ENCODE results near the gene YKT6. TPM values are rescaled to one million over a fixed set of nuclear protein-coding genes. Genes with fewer than 3 reads are reported as not detected.

Gene YKT6
- total and polyA plus RNA-seq, 2 donors (not counting 3 experiments of a cell fraction or from before 2014, with no cell fraction given), result 117 to 120 TPM

GRCh38 chr7:44230286-44230685, 29.5 kb downstream of the YKT6 start:
- no peak overlapping the region for H3K27ac ChIP-seq (ENCODE audit: insufficient read depth, low read depth, low read length)
- H3K4me2 ChIP-seq (ENCODE audit: insufficient read depth, low read length), result no peak overlapping the region
- H3K27me3 ChIP-seq (ENCODE audit: control insufficient read depth in 2 of 2, insufficient read depth in 2 of 2, low read length in 2 of 2), result no peaks in the 10 kb centered on the region
- no peaks in the 10 kb centered on the region for H3K9me1 ChIP-seq (replicated peaks; ENCODE audit: control insufficient read depth, extremely low read depth, insufficient read depth, low read length)
- intact Hi-C loops (cut with micrococcal nuclease), result no loop called here
- no peaks in the 10 kb centered on the region for H3K9me3 ChIP-seq (replicated peaks; ENCODE audit: control insufficient read depth, insufficient read depth, low read length)
- no TSS peak for BruUV-seq (replicated peaks)
- H4K20me1 ChIP-seq (replicated peaks; ENCODE audit: control insufficient read depth, extremely low read depth, insufficient read depth, low read length), result no peaks in the 10 kb centered on the region
- no peaks in the 10 kb centered on the region for H3K79me2 ChIP-seq (ENCODE audit: control insufficient read depth, insufficient read depth, low read length)
- H3K36me3 ChIP-seq (ENCODE audit: control insufficient read depth in 2 of 2, extremely low read depth in 1 of 2, insufficient read depth in 2 of 2, low read length in 2 of 2), result no peaks in the 10 kb centered on the region
- FAIRE-seq (no peak), DNase-seq (ENCODE audit: low read depth, low spot score) (no peak)
- ChIA-PET POLR2A (interaction anchor here (0.6 kb wide), 1 partner anchor 908 kb away, joined by 3 read pairs; no protein-coding TSS in a partner anchor), CTCF (interaction anchor here (1.8 kb wide), 1 partner anchor 10 kb away, joined by 6 read pairs; no protein-coding TSS in a partner anchor)
- no peaks in the 10 kb centered on the region for H3K4me1 ChIP-seq (ENCODE audit: control insufficient read depth, extremely low read depth, insufficient read depth, low read length)
- no peak overlapping the region for H3K9ac ChIP-seq (replicated peaks; ENCODE audit: extremely low read depth, insufficient read depth, low read length)
- dilution Hi-C loops (cut with MboI; ENCODE audit: extremely low pct_ligation_motif_present, low sequenced_read_pairs), result no loop called here
- TF ChIP-seq EZH2 (IDR thresholded peaks at IDR 0.05; ENCODE audit: borderline replicate concordance, low read depth, low read length, severe bottlenecking), result no peak
- TF ChIP-seq, protein P1, sequence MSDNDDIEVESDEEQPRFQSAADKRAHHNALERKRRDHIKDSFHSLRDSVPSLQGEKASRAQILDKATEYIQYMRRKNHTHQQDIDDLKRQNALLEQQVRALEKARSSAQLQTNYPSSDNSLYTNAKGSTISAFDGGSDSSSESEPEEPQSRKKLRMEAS (IDR thresholded peaks at IDR 0.05; ENCODE audit: insufficient read depth, insufficient read length), result no peak
- TF ChIP-seq POLR2A (IDR thresholded peaks at IDR 0.05; ENCODE audit: low read depth, low read length), result no peak
- no peak for TF ChIP-seq GATA2 (IDR thresholded peaks at IDR 0.05; ENCODE audit: insufficient read depth, insufficient read length, low read depth, low read length)
- TF ChIP-seq CTCF (IDR thresholded peaks at IDR 0.05; ENCODE audit: extremely low read depth in 1 of 2, insufficient read depth in 1 of 2, low read depth in 1 of 2, low read length in 2 of 2), result no peak
- no peak for TF ChIP-seq MYC (IDR thresholded peaks at IDR 0.05; ENCODE audit: low read depth, low read length)
- TF ChIP-seq POLR2AphosphoS5 (IDR thresholded peaks at IDR 0.05; ENCODE audit: insufficient read depth, low read depth, low read length), result no peak
- no peak for TF ChIP-seq JUN (IDR thresholded peaks at IDR 0.05; ENCODE audit: borderline replicate concordance, insufficient read depth, insufficient read length, low read depth)
- H3K4me3 ChIP-seq (replicated peaks in 1 of 3; ENCODE audit: insufficient read depth in 1 of 3, low read depth in 1 of 3, low read length in 3 of 3), result no peak overlapping the region
- H2AFZ ChIP-seq (ENCODE audit: low read depth, low read length), result no peak overlapping the region

All from endothelial cell of umbilical vein (primary cell).